ENCODE results near the gene TMEM238L.

GRCh38 chr17:10771148-10771547 is 32.8 kb downstream of the TMEM238L start:
- TF ChIP-seq POLR2AphosphoS5 (IDR thresholded peaks at IDR 0.05; ENCODE audit: low read depth) (no peak), CTCF (conservative IDR thresholded peaks at IDR 0.05; ENCODE audit: low read depth in 2 of 2) (no peak), EZH2 (IDR thresholded peaks at IDR 0.05; ENCODE audit: low read depth, unreplicated experiment) (no peak), EZH2phosphoT487 (IDR thresholded peaks at IDR 0.05; ENCODE audit: unreplicated experiment) (no peak), ZNF331 (CRISPR knock-in tag; IDR thresholded peaks at IDR 0.05; ENCODE audit: low read depth) (no peak), JUNB (IDR thresholded peaks at IDR 0.05; ENCODE audit: unreplicated experiment) (no peak)

All from GM23338 (cell line).